Gastroesophageal sphincter (tissue), 3 donors: ENCODE data around the gene ITPRID2.

Experiments
- POLR2AphosphoS5 ChIP-seq: sonication (generic); formaldehyde crosslinking; IDR thresholded peaks from one replicate; pipeline ENCODE4 v1.6.1; 2017; ENCODE audit warnings: antibody characterized with exemption
- TF ChIP-seq, protein P1 (sequence below), 4 experiments: fragments of 200-600 bp in 2 of 4; fragments of 450-650 bp in 2 of 4; sonication (generic) in 1 of 4; IDR thresholded peaks; one replicate each; pipeline ENCODE4 v1.5.1; 2017 to 2019; ENCODE audit warnings: antibody characterized with exemption in 4 of 4, mild to moderate bottlenecking in 2 of 4, moderate library complexity in 2 of 4

DNA sequence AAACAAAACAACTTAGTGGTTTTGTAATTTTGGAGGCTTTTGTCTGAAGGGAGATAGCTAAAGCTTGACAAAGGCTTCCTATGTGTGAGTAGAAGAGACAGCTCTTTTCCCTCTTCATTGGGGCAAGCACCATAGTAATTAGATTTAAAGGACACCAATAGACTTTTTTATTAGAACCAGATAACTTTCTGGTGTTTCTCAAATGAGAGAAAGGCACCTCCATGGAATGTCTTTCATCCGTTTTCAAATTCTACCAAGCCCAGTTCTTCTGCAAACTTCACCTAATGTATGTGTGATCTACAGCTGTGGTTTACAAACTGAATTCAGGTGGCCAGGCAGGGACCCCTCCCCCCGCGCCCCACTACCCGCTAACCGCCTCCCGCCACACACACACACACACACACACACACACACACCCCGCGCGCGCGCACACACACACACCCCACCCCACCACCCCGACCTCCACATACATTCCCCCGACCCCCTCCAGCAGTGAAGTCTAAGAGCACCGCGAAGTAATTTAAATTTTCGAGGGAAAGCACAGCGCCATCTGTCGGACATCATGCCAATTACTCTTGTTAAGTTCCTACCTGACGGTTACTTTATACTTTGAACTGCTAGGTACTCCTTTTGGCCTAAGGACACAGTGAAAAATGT is 62.5 kb downstream of the ITPRID2 start:
- TF ChIP-seq, protein P1, sequence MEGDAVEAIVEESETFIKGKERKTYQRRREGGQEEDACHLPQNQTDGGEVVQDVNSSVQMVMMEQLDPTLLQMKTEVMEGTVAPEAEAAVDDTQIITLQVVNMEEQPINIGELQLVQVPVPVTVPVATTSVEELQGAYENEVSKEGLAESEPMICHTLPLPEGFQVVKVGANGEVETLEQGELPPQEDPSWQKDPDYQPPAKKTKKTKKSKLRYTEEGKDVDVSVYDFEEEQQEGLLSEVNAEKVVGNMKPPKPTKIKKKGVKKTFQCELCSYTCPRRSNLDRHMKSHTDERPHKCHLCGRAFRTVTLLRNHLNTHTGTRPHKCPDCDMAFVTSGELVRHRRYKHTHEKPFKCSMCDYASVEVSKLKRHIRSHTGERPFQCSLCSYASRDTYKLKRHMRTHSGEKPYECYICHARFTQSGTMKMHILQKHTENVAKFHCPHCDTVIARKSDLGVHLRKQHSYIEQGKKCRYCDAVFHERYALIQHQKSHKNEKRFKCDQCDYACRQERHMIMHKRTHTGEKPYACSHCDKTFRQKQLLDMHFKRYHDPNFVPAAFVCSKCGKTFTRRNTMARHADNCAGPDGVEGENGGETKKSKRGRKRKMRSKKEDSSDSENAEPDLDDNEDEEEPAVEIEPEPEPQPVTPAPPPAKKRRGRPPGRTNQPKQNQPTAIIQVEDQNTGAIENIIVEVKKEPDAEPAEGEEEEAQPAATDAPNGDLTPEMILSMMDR (IDR thresholded peaks at IDR 0.05): peak; percentile 50 to 70 (median 57)
- TF ChIP-seq POLR2AphosphoS5: no peak
